Endothelial cell of umbilical vein (primary cell): ENCODE measurements around the gene CHI3L1. TPM values are rescaled to one million over a fixed set of nuclear protein-coding genes. Genes with fewer than 3 reads are reported as not detected.

ENCODE experiments used
- BruUV-seq: library from RNA; stranded (reverse); fragments of 400-500 nt; replicated peaks from 2 replicates; lab custom pipeline; 2021; lab: Mats Ljungman, UMichigan
- CTCF ChIA-PET: fragments of 300-600, 350-600 bp; sonication (Branson Sonifier 250); formaldehyde crosslinking; loops from one replicate; lab custom pipeline; 2021; ENCODE audit warnings: antibody characterized with exemption, inconsistent platforms; lab: Charles Lee
- POLR2A ChIA-PET: fragments of 300-600, 350-600 bp; sonication (Branson Sonifier 250); formaldehyde crosslinking; loops from one replicate; lab custom pipeline; 2021; ENCODE audit warnings: antibody characterized with exemption, inconsistent platforms; lab: Charles Lee
- DNase-seq: peaks from one replicate; pipeline ENCODE4 v3.0.0-alpha.2; 2011; ENCODE audit warnings: low read depth, low spot score
- FAIRE-seq: peaks from 2 replicates; lab custom pipeline; 2011; peaks lifted over from hg19 to GRCh38; lab: Jason Lieb, UNC
- H2AFZ ChIP-seq: 2 replicates; pipeline ENCODE4 v1.6.0; 2012; ENCODE audit warnings: low read depth, low read length, control low read depth, inconsistent platforms
- H3K27ac ChIP-seq: 2 replicates; pipeline ENCODE4 v1.5.1; 2011; ENCODE audit warnings: low read depth, mild to moderate bottlenecking, control low read depth, low read length, moderate library complexity; ENCODE audit not compliant: insufficient read depth
- H3K27me3 ChIP-seq, 2 experiments: 2 replicates each; pipeline versions ENCODE4 v1.6.0 to v1.6.1; 2011; ENCODE audit warnings: low read length in 2 of 2, mixed read lengths in 1 of 2; ENCODE audit not compliant: control insufficient read depth in 2 of 2, insufficient read depth in 2 of 2
- H3K36me3 ChIP-seq, 2 experiments: 2 replicates in 1 of 2; 3 replicates in 1 of 2; pipeline ENCODE4 v1.5.1; 2011; ENCODE audit warnings: low read length in 2 of 2, mild to moderate bottlenecking in 1 of 2, moderate library complexity in 1 of 2; ENCODE audit not compliant: control insufficient read depth in 2 of 2, insufficient read depth in 2 of 2; ENCODE audit errors: extremely low read depth in 1 of 2
- H3K4me1 ChIP-seq: 3 replicates; pipeline ENCODE4 v1.5.1; 2011; ENCODE audit warnings: mild to moderate bottlenecking, low read length; ENCODE audit not compliant: control insufficient read depth, insufficient read depth; ENCODE audit errors: extremely low read depth
- H3K4me2 ChIP-seq: 2 replicates; pipeline ENCODE4 v1.6.1; 2011; ENCODE audit warnings: low read length, control low read depth, mixed read lengths; ENCODE audit not compliant: insufficient read depth
- H3K4me3 ChIP-seq, 3 experiments: fragments of 200-600 bp in 1 of 3; sonication (generic), shearing (Covaris generic) in 1 of 3; replicated peaks in 1 of 3; 2 replicates each; pipeline ENCODE4 v1.5.1; 2011 to 2016; ENCODE audit warnings: control low read depth in 3 of 3, low read length in 3 of 3, mild to moderate bottlenecking in 2 of 3, inconsistent platforms in 1 of 3, low read depth in 1 of 3, moderate library complexity in 1 of 3; ENCODE audit not compliant: insufficient read depth in 1 of 3
- H3K79me2 ChIP-seq: 2 replicates; pipeline ENCODE4 v1.6.0; 2012; ENCODE audit warnings: low read length, inconsistent platforms; ENCODE audit not compliant: control insufficient read depth, insufficient read depth
- H3K9ac ChIP-seq: replicated peaks from 2 replicates; pipeline ENCODE3; 2011; ENCODE audit warnings: low read length, control low read depth; ENCODE audit not compliant: insufficient read depth; ENCODE audit errors: extremely low read depth
- H3K9me1 ChIP-seq: replicated peaks from 3 replicates; pipeline ENCODE4 v1.6.0; 2011; ENCODE audit warnings: mild to moderate bottlenecking, low read length; ENCODE audit not compliant: control insufficient read depth, insufficient read depth; ENCODE audit errors: extremely low read depth
- H3K9me3 ChIP-seq: replicated peaks from 2 replicates; pipeline ENCODE4 v1.5.1; 2012; ENCODE audit warnings: low read length, inconsistent platforms; ENCODE audit not compliant: control insufficient read depth, insufficient read depth
- H4K20me1 ChIP-seq: replicated peaks from 2 replicates; pipeline ENCODE3; 2011; ENCODE audit warnings: mild to moderate bottlenecking, low read length; ENCODE audit not compliant: control insufficient read depth, insufficient read depth; ENCODE audit errors: extremely low read depth
- CTCF ChIP-seq, 2 donors: IDR thresholded peaks; 1 replicate in 1 of 2; 2 replicates in 1 of 2; pipeline ENCODE4 v1.5.1; 2011; ENCODE audit warnings: low read length in 2 of 2, mild to moderate bottlenecking in 2 of 2, moderate library complexity in 2 of 2, control low read depth in 1 of 2, inconsistent platforms in 1 of 2, low read depth in 1 of 2; ENCODE audit not compliant: insufficient read depth in 1 of 2; ENCODE audit errors: extremely low read depth in 1 of 2
- EZH2 ChIP-seq: IDR thresholded peaks from 2 replicates; pipeline ENCODE4 v1.6.1; 2012; ENCODE audit warnings: borderline replicate concordance, low read depth, mild to moderate bottlenecking, moderate library complexity, low read length, inconsistent platforms; ENCODE audit not compliant: severe bottlenecking
- FOS ChIP-seq: IDR thresholded peaks from 2 replicates; pipeline ENCODE4 v1.6.1; 2011; ENCODE audit warnings: mild to moderate bottlenecking, low read length, moderate library complexity, borderline replicate concordance; ENCODE audit not compliant: insufficient read depth
- GATA2 ChIP-seq: IDR thresholded peaks from 2 replicates; pipeline ENCODE4 v1.7.0; 2011; ENCODE audit warnings: low read depth, mild to moderate bottlenecking, moderate library complexity, mixed read lengths, low read length; ENCODE audit not compliant: insufficient read length, insufficient read depth
- JUN ChIP-seq: IDR thresholded peaks from 2 replicates; pipeline ENCODE4 v1.6.1; 2011; ENCODE audit warnings: borderline replicate concordance, low read depth; ENCODE audit not compliant: insufficient read length, insufficient read depth
- MAX ChIP-seq: IDR thresholded peaks from 2 replicates; pipeline ENCODE4 v1.6.1; 2011; ENCODE audit not compliant: insufficient read depth, insufficient read length
- MYC ChIP-seq: IDR thresholded peaks from one replicate; pipeline ENCODE4 v1.6.1; 2011; ENCODE audit warnings: mild to moderate bottlenecking, low read depth, low read length
- POLR2A ChIP-seq: IDR thresholded peaks from 2 replicates; pipeline ENCODE4 v1.6.1; 2012; ENCODE audit warnings: low read depth, mild to moderate bottlenecking, control low read depth, low read length
- POLR2AphosphoS5 ChIP-seq: IDR thresholded peaks from 2 replicates; pipeline ENCODE4 v1.6.1; 2012; ENCODE audit warnings: low read depth, mild to moderate bottlenecking, control low read depth, low read length, moderate library complexity; ENCODE audit not compliant: insufficient read depth
- dilution Hi-C: fragments of 300-500 bp; cut with MboI; formaldehyde crosslinking; loops from one replicate; pipeline ENCODE4 v1.15.0; 2019; ENCODE audit warnings: low sequenced_read_pairs; ENCODE audit not compliant: extremely low pct_ligation_motif_present
- intact Hi-C: fragments of 100-400 bp; cut with micrococcal nuclease; formaldehyde crosslinking; loops from one replicate; pipeline ENCODE4 v1.10.0; 2022
- polyA plus RNA-seq, 4 experiments: library from polyadenylated mRNA; depleted of rRNA in 3 of 4; stranded (reverse) in 3 of 4; unstranded in 1 of 4; fragments of >200 nt; gene quantifications; 2 replicates each; pipeline versions ENCODE4 v1.2.1 to v1.2.3, GENCODE V29; 2011 to 2012; ENCODE audit warnings: missing spikeins in 1 of 4
- total RNA-seq: library from RNA; stranded (reverse); gene quantifications from 2 replicates; pipeline ENCODE4 v1.2.3, GENCODE V29; 2021

Gene CHI3L1
- total and polyA plus RNA-seq, 2 donors (not counting 3 experiments of a cell fraction or from before 2014, with no cell fraction given): not detected

DNA sequence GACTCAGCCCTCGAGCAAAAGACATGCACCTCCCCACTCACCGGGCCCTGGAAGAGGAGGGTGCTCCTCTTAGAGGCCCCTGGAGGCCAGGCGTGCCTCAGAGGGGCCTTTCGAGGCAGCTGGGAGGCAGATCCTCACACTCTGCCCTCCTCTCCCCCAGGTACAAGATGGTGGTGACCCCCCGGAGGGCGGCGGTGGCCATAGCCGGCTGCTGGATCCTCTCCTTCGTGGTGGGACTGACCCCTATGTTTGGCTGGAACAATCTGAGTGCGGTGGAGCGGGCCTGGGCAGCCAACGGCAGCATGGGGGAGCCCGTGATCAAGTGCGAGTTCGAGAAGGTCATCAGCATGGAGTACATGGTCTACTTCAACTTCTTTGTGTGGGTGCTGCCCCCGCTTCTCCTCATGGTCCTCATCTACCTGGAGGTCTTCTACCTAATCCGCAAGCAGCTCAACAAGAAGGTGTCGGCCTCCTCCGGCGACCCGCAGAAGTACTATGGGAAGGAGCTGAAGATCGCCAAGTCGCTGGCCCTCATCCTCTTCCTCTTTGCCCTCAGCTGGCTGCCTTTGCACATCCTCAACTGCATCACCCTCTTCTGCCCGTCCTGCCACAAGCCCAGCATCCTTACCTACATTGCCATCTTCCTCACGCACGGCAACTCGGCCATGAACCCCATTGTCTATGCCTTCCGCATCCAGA is 21.3 kb downstream of the CHI3L1 start:
- TF ChIP-seq GATA2 (no peak), MAX (no peak), EZH2 (no peak), FOS (no peak), MYC (no peak), CTCF (IDR thresholded peaks at IDR 0.05; ENCODE audit: extremely low read depth in 1 of 2, insufficient read depth in 1 of 2, low read depth in 1 of 2, low read length in 2 of 2) (no peak), POLR2A (no peak), JUN (no peak), POLR2AphosphoS5 (no peak)
- no peak overlapping the region for H3K4me3 ChIP-seq
- H3K27ac ChIP-seq: no peak overlapping the region
- H3K9me1 ChIP-seq: no peaks in the 10 kb centered on the region
- H3K9ac ChIP-seq: no peak overlapping the region
- H3K4me2 ChIP-seq: no peak overlapping the region
- CTCF ChIA-PET: interaction anchor here (1.4 to 2.8 kb wide), 2 partner anchors 10 to 46 kb away, joined by 5 to 17 read pairs; partner anchors contain the start of gene MYBPH
- H3K4me1 ChIP-seq: no peaks in the 10 kb centered on the region
- FAIRE-seq: no peak
- no TSS peak for BruUV-seq
- no peaks in the 10 kb centered on the region for H3K9me3 ChIP-seq
- dilution Hi-C loops (no loop called here), intact Hi-C loops (no loop called here)
- H4K20me1 ChIP-seq: no peaks in the 10 kb centered on the region
- peaks cover 2 to 12% of the 10 kb centered on the region in 2 experiments for H3K27me3 ChIP-seq
- no peaks in the 10 kb centered on the region for H3K79me2 ChIP-seq
- no peak overlapping the region for H2AFZ ChIP-seq
- POLR2A ChIA-PET: no interaction called here
- no peak for DNase-seq
- H3K36me3 ChIP-seq: no peaks in the 10 kb centered on the region
